Duodenal mucosa (tissue), 2 donors: ENCODE data around the gene MAB21L1.

ENCODE experiments used
- H3K27ac ChIP-seq: one replicate; pipeline ENCODE4 v1.7.0; 2013; ENCODE audit warnings: low read depth, low read length
- H3K27me3 ChIP-seq, 2 donors: one replicate each; pipeline ENCODE4 v1.7.0; 2013; ENCODE audit warnings: low read length in 2 of 2, control low read depth in 1 of 2; ENCODE audit not compliant: insufficient read depth in 2 of 2, control insufficient read depth in 1 of 2
- H3K36me3 ChIP-seq, 2 donors: one replicate each; pipeline ENCODE4 v1.7.0; 2013; ENCODE audit warnings: low read length in 2 of 2, control low read depth in 1 of 2; ENCODE audit not compliant: insufficient read depth in 2 of 2, control insufficient read depth in 1 of 2
- H3K4me1 ChIP-seq, 2 donors: one replicate each; pipeline ENCODE4 v1.7.0; 2013; ENCODE audit warnings: low read length in 2 of 2, control low read depth in 1 of 2; ENCODE audit not compliant: insufficient read depth in 2 of 2, control insufficient read depth in 1 of 2
- H3K4me3 ChIP-seq, 2 donors: one replicate each; pipeline ENCODE4 v1.7.0; 2013; ENCODE audit warnings: low read length in 2 of 2, low read depth in 1 of 2
- H3K9ac ChIP-seq, 2 donors: one replicate each; pipeline ENCODE4 v1.7.0; 2013; ENCODE audit warnings: low read length in 2 of 2, low read depth in 1 of 2
- H3K9me3 ChIP-seq, 2 donors: one replicate each; pipeline ENCODE4 v1.7.0; 2013; ENCODE audit warnings: low read length in 2 of 2, control low read depth in 1 of 2; ENCODE audit not compliant: control insufficient read depth in 1 of 2

MAB21L1 gene

DNA sequence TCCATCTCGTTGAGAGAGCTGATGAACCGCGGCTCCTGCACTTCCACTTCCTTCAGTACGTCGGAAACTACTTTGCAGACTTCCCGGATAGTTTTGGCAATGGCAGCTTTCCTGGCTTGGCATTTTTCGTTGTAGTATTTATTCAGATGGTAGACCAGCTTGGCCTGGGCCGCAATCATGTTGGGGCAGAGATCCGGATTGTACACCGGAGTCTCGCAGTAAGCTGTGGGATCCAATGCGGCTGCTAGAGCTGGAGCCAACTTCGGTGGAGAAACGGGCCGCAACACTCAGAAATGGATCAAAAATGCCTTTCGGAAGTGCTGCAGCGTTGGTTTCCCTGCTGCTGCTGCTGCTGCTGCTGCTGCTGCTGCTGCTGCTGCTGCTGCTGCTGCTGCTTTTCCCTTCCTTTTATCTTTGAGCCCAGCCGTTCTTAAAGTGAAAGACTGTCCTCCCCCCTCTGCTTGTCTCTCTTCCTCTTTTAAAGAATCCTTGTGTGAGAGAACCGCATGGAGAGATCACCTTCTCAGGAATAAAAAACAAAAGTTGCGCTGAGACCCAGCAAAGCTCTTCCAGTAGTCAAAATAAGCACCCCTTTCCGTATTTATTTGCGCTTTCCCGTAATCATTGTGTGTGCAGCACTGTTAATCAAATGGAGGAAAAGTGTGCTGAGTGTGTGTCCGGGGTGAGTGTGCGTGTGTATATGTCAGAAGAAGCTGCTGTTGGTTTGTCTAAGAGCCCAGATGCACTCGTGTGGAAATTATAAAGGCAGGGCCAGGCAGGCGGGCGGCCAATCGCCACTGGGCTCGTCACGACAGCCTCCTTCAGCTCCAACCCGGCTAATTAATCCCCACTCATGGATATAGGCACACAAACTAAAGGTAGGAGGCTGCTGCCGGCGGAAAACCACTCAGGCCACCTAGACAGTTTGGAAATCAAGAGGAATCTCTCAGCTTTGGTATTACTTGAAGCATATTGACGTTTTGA lies at the start of gene MAB21L1:
TSS of gene MAB21L1 (minus strand) at position 730 of the 984 bp plus-strand sequence. CDS start at position 179, 551 bp downstream.
- Histone ChIP-seq H3K27me3 (peaks cover 56 to 65% of the 10 kb centered on the region in 2 donors), H3K27ac (no peak within 1 kb of the TSS), H3K36me3 (no peaks in the 10 kb centered on the region), H3K4me1 (peaks cover 11 to 16% of the 10 kb centered on the region in 2 donors), H3K4me3 (peak within 1 kb of the TSS; percentile 75 to 79), H3K9me3 (no peaks in the 10 kb centered on the region), H3K9ac (no peak within 1 kb of the TSS)

DNA sequence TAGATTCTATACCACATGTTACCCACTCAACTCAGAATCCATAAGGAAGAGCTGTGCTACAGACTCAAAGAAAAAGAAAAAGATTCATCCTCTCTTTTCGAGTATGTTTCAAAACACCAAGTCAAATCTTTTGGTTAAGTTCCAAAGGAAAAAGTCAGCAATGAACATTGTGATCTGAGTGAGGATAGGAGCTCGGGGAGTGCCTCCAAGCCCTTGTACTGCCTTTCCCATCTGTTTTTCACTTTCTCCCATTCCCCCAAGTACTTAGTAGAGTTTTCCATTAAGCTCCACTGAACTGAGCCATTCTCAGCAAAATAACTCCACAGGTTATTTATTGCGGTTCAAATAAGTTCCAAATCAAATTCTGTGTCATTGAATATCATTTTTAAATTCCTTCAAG lies 47.7 kb upstream of the MAB21L1 start:
- H3K36me3 ChIP-seq: no peaks in the 10 kb centered on the region
- H3K9me3 ChIP-seq: no peaks in the 10 kb centered on the region
- no peak overlapping the region for H3K27ac ChIP-seq
- H3K4me3 ChIP-seq: no peak overlapping the region
- no peaks in the 10 kb centered on the region for H3K4me1 ChIP-seq
- no peak overlapping the region for H3K9ac ChIP-seq
- H3K27me3 ChIP-seq: no peaks in the 10 kb centered on the region

DNA sequence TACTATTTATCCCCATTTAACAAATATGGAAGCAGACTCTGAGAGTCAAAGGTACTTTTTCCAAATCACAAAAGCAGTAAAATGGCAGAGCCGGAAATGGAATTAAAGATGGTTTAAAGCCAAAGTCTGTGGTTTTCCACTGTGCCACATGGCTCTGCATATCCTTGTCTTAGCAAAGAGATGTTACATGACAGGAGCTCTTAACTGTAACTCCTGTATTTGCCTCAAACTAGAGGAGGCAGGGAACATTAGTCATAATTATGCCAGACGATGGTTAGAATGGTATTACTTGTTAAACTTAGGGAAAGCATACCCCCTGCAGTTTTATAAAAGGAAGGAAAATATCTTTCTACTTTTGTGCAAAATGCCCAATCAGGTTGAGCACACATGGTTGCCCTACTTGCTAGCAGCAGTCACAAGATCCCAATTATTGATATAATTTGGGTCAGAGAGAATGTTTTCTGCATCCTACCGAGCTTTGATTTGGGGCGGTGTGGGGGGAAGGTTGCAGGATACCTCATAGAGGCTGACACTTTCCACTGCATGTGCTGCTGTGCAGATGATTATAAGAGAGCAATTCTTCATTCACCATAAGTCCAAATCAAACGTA lies 42.0 kb upstream of the MAB21L1 start:
- no peaks in the 10 kb centered on the region for H3K9me3 ChIP-seq
- H3K27me3 ChIP-seq: no peaks in the 10 kb centered on the region
- H3K27ac ChIP-seq: no peak overlapping the region
- H3K4me1 ChIP-seq: no peaks in the 10 kb centered on the region
- H3K4me3 ChIP-seq: no peak overlapping the region
- H3K9ac ChIP-seq: no peak overlapping the region
- H3K36me3 ChIP-seq: no peaks in the 10 kb centered on the region

DNA sequence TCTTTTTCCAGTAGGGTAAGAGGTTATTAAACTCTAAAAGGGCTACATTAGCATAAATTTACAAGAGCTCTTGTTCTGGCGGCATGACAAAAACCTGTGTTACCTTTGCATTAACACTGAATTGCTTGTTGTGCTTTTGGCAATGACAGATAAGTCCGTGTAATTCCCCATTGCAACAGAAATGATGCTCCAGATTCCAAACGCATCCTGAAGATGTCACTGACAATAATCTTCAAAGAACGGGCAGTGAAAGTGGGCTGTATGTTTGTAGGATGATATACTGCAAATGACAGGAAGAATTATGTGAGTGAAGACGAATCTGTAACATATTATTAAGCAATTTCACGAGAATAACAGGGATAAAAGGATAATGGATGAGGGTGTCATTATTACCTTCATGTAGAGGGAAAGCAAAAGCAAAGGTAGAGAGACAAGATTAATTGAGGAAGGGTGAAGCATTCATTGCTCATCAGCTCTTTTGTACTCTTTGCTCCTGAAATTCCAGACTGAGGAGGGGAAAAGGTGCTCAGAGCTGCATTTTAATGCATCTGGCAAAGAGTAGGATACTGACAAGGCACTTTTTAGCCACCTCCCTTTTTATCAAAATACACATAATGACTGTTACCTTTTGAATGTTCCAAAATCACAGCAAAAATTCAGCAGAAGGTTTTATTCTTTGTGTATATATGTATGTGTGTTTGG lies 38.5 kb upstream of the MAB21L1 start:
- Histone ChIP-seq H3K27me3 (no peaks in the 10 kb centered on the region), H3K4me1 (no peaks in the 10 kb centered on the region), H3K36me3 (no peaks in the 10 kb centered on the region), H3K9me3 (no peaks in the 10 kb centered on the region), H3K27ac (no peak overlapping the region), H3K9ac (no peak overlapping the region), H3K4me3 (no peak overlapping the region)

DNA sequence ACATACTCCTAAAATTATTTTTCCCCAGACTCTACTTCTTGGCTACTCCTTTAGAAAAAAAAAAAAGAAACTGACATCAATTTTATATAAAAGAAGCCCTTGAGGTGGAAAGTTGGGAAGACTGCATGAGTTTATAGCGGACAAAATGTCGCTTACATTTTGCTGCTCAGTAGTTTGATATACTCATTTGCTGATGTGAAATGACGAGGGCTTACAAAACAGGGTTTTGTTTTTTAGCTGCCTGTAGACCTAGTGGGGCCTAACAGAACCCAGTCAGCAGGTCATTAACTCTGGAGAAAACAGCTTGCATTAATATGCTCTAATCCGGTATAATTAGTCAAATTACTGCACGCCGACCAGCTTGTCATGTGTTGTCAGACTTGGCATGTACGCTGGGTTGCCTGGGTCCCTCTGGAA lies 37.6 kb upstream of the MAB21L1 start:
- no peak overlapping the region for H3K27ac ChIP-seq
- no peaks in the 10 kb centered on the region for H3K9me3 ChIP-seq
- H3K27me3 ChIP-seq: no peaks in the 10 kb centered on the region
- no peaks in the 10 kb centered on the region for H3K36me3 ChIP-seq
- H3K4me1 ChIP-seq: no peaks in the 10 kb centered on the region
- no peak overlapping the region for H3K9ac ChIP-seq
- no peak overlapping the region for H3K4me3 ChIP-seq

DNA sequence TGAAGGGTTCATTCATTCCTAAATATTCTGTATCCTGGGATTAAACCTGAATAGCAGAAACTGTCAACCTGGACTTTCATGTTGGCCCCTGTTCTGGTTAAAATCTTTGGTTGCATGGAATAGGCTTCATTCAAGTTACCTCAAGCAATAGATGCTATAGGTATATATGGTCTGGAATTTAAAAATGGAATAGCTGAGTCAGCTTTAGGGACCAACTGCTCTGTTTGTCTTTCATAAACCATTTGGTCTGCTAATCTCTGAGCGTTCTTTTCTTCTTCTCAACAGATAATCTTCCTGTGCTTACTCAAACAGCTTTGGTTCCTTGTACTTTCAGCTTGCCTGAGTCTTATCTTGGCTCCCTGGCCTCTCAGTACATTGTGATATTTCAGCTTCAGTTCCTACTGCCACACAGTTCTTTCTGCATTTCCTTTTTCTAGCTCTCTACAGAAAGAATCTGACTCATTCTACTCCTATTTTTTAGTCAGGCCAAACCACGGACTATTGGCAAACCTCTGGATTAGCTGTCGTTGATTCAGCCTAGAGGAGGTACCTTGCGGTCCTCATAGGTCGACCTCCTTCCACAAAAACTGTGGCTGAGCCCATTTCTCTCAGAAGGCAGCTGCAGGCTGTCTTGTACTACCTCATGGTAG lies 35.9 kb upstream of the MAB21L1 start:
- Histone ChIP-seq H3K27ac (no peak overlapping the region), H3K9ac (no peak overlapping the region)

DNA sequence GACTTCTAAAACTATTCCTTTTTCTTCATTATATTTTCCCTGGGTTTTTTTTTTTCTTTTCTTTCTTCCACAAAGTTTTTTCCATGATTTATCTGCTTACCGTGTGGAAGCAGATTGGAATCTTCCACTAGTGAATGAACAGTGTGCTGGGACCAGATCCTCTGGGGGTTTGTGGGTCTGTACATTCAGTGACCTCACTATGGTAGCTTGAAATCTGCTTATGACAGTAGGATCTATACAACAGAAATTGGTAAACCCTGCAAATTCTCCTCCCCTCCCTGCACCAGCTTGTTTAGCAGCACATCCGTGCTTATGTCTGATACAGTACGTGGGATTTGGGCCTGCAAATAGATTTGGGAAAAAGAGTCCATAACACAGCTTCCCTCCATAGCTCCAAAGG lies 26.0 kb upstream of the MAB21L1 start:
- Histone ChIP-seq H3K9ac (no peak overlapping the region), H3K27me3 (no peaks in the 10 kb centered on the region), H3K36me3 (no peaks in the 10 kb centered on the region), H3K9me3 (no peaks in the 10 kb centered on the region), H3K4me3 (no peak overlapping the region), H3K4me1 (no peaks in the 10 kb centered on the region), H3K27ac (no peak overlapping the region)

More for the DNA sequence above, 35.9 kb upstream of the MAB21L1 start:
- no peaks in the 10 kb centered on the region for H3K27me3 ChIP-seq
- no peaks in the 10 kb centered on the region for H3K4me1 ChIP-seq
- H3K9me3 ChIP-seq: no peaks in the 10 kb centered on the region
- no peaks in the 10 kb centered on the region for H3K36me3 ChIP-seq
- H3K4me3 ChIP-seq: no peak overlapping the region

DNA sequence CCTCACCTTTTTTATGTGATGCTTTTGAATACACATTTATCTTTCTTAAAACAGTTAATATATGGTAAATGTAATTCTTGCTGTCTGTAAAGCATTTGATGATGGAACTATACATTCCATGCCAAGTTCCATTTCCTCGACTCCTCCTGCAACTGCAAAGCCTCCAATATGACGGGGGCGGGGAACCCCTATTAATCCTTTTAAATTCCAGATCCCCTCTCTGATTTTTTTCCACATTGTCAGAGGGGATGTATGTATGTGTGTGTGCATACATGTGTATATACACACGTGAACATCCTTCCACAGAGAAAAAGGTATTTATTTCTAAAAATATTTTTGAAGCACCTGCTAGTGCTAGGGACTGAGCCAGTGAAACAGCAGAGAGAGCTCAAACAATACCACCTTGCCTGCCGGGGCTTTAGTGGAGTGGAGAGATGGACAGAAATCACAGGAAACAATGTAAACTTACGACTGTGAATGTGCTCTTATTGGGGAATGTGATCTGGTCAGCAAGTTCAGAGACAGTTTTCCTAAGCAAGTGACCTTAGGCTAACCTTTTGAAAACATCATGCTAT lies 25.3 kb upstream of the MAB21L1 start:
- no peak overlapping the region for H3K4me3 ChIP-seq
- no peaks in the 10 kb centered on the region for H3K9me3 ChIP-seq
- H3K4me1 ChIP-seq: no peaks in the 10 kb centered on the region
- H3K36me3 ChIP-seq: no peaks in the 10 kb centered on the region
- no peaks in the 10 kb centered on the region for H3K27me3 ChIP-seq
- no peak overlapping the region for H3K27ac ChIP-seq
- H3K9ac ChIP-seq: no peak overlapping the region

DNA sequence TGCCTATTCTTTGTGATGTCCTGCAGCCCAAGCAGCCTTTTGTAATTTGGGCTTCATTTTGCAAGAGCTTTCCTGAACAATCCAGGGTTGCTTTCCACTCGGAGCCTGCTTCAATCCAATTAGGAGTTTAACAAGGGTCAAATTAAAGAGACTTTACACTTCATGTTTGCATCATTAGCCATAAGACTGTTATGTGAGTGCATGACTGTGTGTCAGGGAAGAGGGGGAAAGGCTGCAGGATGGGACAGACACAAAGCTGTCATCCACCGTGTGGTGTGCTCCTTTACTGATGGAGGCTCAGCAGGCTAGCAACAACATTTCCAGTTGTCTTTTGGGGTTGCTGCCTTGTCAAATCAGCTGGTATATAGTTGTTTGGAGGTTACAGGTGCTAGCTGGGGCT lies 23.7 kb upstream of the MAB21L1 start:
- no peak overlapping the region for H3K9ac ChIP-seq
- H3K27ac ChIP-seq: no peak overlapping the region
- no peaks in the 10 kb centered on the region for H3K27me3 ChIP-seq
- H3K4me3 ChIP-seq: no peak overlapping the region
- H3K4me1 ChIP-seq: no peaks in the 10 kb centered on the region
- H3K9me3 ChIP-seq: no peaks in the 10 kb centered on the region
- H3K36me3 ChIP-seq: no peaks in the 10 kb centered on the region
